HepG2 (cell line): ENCODE results near the gene CMAS. TPM values are rescaled to one million over a fixed set of nuclear protein-coding genes. Genes with fewer than 3 reads are reported as not detected.

Experiments used
- MEF2D ChIP-seq: sonication (generic); formaldehyde crosslinking; IDR thresholded peaks from 2 replicates; pipeline ENCODE4 v1.5.1; 2020; ENCODE audit warnings: mild to moderate bottlenecking, missing genetic modification reagents
- MIER2 ChIP-seq: IDR thresholded peaks from 2 replicates; pipeline ENCODE4 v1.6.1; 2016; ENCODE audit warnings: missing biosample characterization, missing genetic modification reagents
- SETDB1 ChIP-seq: sonication (generic); formaldehyde crosslinking; IDR thresholded peaks from 2 replicates; pipeline ENCODE4 v1.5.1; 2020; ENCODE audit warnings: missing genetic modification reagents, mild to moderate bottlenecking, borderline replicate concordance
- SPEN ChIP-seq: sonication (generic); formaldehyde crosslinking; IDR thresholded peaks from 2 replicates; pipeline ENCODE4 v1.5.1; 2020; ENCODE audit warnings: low read depth, mild to moderate bottlenecking, missing genetic modification reagents
- ZNF230 ChIP-seq: sonication (generic); formaldehyde crosslinking; IDR thresholded peaks from 2 replicates; pipeline ENCODE4 v1.4.0; 2020; ENCODE audit warnings: mild to moderate bottlenecking, missing genetic modification reagents
- ZNF337 ChIP-seq: sonication (generic); formaldehyde crosslinking; IDR thresholded peaks from 2 replicates; pipeline ENCODE4 v1.5.1; 2020; ENCODE audit warnings: missing genetic modification reagents, low read depth, mild to moderate bottlenecking, borderline replicate concordance
- ZNF431 ChIP-seq: sonication (generic); formaldehyde crosslinking; IDR thresholded peaks from 2 replicates; pipeline ENCODE4 v1.9.0; 2022; ENCODE audit warnings: missing genetic modification reagents, low read depth, mild to moderate bottlenecking, borderline replicate concordance
- ZNF550 ChIP-seq: sonication (generic); formaldehyde crosslinking; IDR thresholded peaks from 2 replicates; pipeline ENCODE4 v1.4.0; 2020; ENCODE audit warnings: mild to moderate bottlenecking, missing genetic modification reagents, borderline replicate concordance
- ZNF75D ChIP-seq: sonication (generic); formaldehyde crosslinking; IDR thresholded peaks from 2 replicates; pipeline ENCODE4 v1.8.1; 2023; ENCODE audit warnings: missing genetic modification reagents, mild to moderate bottlenecking, borderline replicate concordance
- polyA plus RNA-seq, 8 experiments: library from polyadenylated mRNA; depleted of rRNA in 3 of 8; stranded (reverse) in 7 of 8; unstranded in 1 of 8; fragments of >200 nt; fragmentation: Illumina TruSeq in 4 of 8; extraction: Trizol in 4 of 8; gene quantifications; 2 replicates each; pipeline versions ENCODE4 v1.2.1 to v1.2.3, GENCODE V29; 2011 to 2016; ENCODE audit warnings: low read depth in 4 of 8, missing spikeins in 1 of 8, mixed read lengths in 1 of 8; ENCODE audit not compliant: insufficient read depth in 1 of 8
- total RNA-seq, 5 experiments: library from RNA; depleted of rRNA; stranded (reverse); fragments of >200 nt; fragmentation: Illumina TruSeq; extraction: Trizol; gene quantifications; 2 replicates each; pipeline ENCODE4 v1.2.3, GENCODE V29; 2016; ENCODE audit warnings: low read depth in 1 of 5
- TF ChIP-seq, protein P1 (sequence below), 2 experiments: sonication (generic) in 1 of 2; formaldehyde crosslinking in 1 of 2; IDR thresholded peaks; 2 replicates each; pipeline versions ENCODE4 v1.6.1 to v1.9.0; 2014 to 2022; ENCODE audit warnings: antibody characterized with exemption in 1 of 2, borderline replicate concordance in 1 of 2, inconsistent platforms in 1 of 2, low read depth in 1 of 2, missing genetic modification reagents in 1 of 2
- TF ChIP-seq, protein P2 (sequence below): IDR thresholded peaks from 2 replicates; pipeline ENCODE4 v1.6.1; 2016; ENCODE audit warnings: missing compliant biosample characterization, missing genetic modification reagents, borderline replicate concordance
- TF ChIP-seq, protein P3 (sequence below): IDR thresholded peaks from 2 replicates; pipeline ENCODE4 v1.6.1; 2012; ENCODE audit warnings: inconsistent platforms
- TF ChIP-seq, protein P4 (sequence below): sonication (generic); formaldehyde crosslinking; conservative IDR thresholded peaks from 2 replicates; pipeline ENCODE4 v1.8.1; 2023; ENCODE audit warnings: missing genetic modification reagents
- TF ChIP-seq, protein P5 (sequence below): sonication (generic); formaldehyde crosslinking; IDR thresholded peaks from 2 replicates; pipeline ENCODE4 v1.4.0; 2020; ENCODE audit warnings: low read depth, mild to moderate bottlenecking, missing genetic modification reagents
- TF ChIP-seq, protein P6 (sequence below): sonication (generic); formaldehyde crosslinking; IDR thresholded peaks from 2 replicates; pipeline ENCODE4 v1.8.1; 2022; ENCODE audit warnings: mild to moderate bottlenecking, missing genetic modification reagents

CMAS gene
- total and polyA plus RNA-seq, 2 of the 13 experiments (the other 11 are each of a cell fraction or from before 2014, with no cell fraction given): 14.0 to 21.3 TPM

DNA sequence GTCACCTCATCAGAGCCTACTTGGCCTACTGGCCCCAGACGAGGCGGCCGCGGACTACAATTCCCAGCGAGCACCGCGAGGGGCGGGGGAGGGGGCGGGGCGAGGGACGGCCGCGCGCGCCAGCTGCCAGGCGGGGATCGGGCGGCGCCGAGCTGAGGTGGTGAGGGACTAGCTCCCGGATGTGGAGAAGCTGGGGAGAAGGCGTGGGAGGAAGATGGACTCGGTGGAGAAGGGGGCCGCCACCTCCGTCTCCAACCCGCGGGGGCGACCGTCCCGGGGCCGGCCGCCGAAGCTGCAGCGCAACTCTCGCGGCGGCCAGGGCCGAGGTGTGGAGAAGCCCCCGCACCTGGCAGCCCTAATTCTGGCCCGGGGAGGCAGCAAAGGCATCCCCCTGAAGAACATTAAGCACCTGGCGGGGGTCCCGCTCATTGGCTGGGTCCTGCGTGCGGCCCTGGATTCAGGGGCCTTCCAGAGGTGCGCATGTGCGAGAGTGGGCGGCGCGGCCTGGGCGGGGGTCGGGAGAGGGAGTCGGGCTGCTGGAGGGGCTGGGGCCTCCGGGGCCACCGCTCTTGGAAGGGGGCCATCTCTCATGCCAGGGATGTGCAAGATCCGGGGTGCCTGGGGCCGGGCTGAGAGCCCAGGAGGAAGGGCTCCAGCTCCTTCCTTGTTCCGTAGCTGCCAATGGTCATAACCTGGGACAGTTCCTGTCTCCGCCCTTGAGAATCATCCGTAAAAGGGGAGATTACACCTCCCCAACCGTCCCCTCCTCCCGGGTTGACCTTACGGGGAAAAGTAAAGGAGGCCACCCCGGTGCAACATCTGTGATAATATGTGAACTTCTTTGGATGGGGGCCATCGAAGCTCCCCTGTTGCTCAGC, at the start of gene CMAS (continued):
- TF ChIP-seq, protein P1, sequence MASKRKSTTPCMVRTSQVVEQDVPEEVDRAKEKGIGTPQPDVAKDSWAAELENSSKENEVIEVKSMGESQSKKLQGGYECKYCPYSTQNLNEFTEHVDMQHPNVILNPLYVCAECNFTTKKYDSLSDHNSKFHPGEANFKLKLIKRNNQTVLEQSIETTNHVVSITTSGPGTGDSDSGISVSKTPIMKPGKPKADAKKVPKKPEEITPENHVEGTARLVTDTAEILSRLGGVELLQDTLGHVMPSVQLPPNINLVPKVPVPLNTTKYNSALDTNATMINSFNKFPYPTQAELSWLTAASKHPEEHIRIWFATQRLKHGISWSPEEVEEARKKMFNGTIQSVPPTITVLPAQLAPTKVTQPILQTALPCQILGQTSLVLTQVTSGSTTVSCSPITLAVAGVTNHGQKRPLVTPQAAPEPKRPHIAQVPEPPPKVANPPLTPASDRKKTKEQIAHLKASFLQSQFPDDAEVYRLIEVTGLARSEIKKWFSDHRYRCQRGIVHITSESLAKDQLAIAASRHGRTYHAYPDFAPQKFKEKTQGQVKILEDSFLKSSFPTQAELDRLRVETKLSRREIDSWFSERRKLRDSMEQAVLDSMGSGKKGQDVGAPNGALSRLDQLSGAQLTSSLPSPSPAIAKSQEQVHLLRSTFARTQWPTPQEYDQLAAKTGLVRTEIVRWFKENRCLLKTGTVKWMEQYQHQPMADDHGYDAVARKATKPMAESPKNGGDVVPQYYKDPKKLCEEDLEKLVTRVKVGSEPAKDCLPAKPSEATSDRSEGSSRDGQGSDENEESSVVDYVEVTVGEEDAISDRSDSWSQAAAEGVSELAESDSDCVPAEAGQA (IDR thresholded peaks at IDR 0.05; ENCODE audit: low read depth): no peak
- TF ChIP-seq, protein P1 (CRISPR knock-in tag; IDR thresholded peaks at IDR 0.05; ENCODE audit: borderline replicate concordance): no peak
- TF ChIP-seq, protein P2, sequence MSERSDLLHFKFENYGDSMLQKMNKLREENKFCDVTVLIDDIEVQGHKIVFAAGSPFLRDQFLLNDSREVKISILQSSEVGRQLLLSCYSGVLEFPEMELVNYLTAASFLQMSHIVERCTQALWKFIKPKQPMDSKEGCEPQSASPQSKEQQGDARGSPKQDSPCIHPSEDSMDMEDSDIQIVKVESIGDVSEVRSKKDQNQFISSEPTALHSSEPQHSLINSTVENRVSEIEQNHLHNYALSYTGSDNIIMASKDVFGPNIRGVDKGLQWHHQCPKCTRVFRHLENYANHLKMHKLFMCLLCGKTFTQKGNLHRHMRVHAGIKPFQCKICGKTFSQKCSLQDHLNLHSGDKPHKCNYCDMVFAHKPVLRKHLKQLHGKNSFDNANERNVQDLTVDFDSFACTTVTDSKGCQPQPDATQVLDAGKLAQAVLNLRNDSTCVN (CRISPR knock-in tag): no peak
- TF ChIP-seq ZNF431 (CRISPR knock-in tag): no peak
- no peak for TF ChIP-seq SETDB1
- no peak for TF ChIP-seq SPEN (CRISPR knock-in tag)
- TF ChIP-seq, protein P3, sequence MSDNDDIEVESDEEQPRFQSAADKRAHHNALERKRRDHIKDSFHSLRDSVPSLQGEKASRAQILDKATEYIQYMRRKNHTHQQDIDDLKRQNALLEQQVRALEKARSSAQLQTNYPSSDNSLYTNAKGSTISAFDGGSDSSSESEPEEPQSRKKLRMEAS: peak; percentile 43; the same call in 1 of the 2 replicates
- TF ChIP-seq ZNF230: no peak
- TF ChIP-seq, protein P4, sequence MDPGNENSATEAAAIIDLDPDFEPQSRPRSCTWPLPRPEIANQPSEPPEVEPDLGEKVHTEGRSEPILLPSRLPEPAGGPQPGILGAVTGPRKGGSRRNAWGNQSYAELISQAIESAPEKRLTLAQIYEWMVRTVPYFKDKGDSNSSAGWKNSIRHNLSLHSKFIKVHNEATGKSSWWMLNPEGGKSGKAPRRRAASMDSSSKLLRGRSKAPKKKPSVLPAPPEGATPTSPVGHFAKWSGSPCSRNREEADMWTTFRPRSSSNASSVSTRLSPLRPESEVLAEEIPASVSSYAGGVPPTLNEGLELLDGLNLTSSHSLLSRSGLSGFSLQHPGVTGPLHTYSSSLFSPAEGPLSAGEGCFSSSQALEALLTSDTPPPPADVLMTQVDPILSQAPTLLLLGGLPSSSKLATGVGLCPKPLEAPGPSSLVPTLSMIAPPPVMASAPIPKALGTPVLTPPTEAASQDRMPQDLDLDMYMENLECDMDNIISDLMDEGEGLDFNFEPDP (CRISPR knock-in tag): 0 out of 2 replicates have a peak, but pooled peaks have one; percentile 17
- no peak for TF ChIP-seq ZNF75D (CRISPR knock-in tag)
- no peak for TF ChIP-seq ZNF337 (CRISPR knock-in tag)
- TF ChIP-seq, protein P5, sequence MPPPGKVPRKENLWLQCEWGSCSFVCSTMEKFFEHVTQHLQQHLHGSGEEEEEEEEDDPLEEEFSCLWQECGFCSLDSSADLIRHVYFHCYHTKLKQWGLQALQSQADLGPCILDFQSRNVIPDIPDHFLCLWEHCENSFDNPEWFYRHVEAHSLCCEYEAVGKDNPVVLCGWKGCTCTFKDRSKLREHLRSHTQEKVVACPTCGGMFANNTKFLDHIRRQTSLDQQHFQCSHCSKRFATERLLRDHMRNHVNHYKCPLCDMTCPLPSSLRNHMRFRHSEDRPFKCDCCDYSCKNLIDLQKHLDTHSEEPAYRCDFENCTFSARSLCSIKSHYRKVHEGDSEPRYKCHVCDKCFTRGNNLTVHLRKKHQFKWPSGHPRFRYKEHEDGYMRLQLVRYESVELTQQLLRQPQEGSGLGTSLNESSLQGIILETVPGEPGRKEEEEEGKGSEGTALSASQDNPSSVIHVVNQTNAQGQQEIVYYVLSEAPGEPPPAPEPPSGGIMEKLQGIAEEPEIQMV (CRISPR knock-in tag): no peak
- TF ChIP-seq MIER2 (CRISPR knock-in tag): no peak
- TF ChIP-seq MEF2D: peak; percentile 57; the same call in 1 of the 2 replicates
- TF ChIP-seq ZNF550: no peak
- TF ChIP-seq, protein P6, sequence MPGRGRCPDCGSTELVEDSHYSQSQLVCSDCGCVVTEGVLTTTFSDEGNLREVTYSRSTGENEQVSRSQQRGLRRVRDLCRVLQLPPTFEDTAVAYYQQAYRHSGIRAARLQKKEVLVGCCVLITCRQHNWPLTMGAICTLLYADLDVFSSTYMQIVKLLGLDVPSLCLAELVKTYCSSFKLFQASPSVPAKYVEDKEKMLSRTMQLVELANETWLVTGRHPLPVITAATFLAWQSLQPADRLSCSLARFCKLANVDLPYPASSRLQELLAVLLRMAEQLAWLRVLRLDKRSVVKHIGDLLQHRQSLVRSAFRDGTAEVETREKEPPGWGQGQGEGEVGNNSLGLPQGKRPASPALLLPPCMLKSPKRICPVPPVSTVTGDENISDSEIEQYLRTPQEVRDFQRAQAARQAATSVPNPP (CRISPR knock-in tag): no peak
